HG03558 (cell line): ENCODE results near the gene ARMCX1.
"Not testable (repeated sequence)": the region's sequence is repeated elsewhere in the genome, so short reads cannot be mapped to it uniquely, and the experiment has no call there.

Experiments used
- ATAC-seq: cut with Tn5 transposase; IDR thresholded peaks from one replicate; pipeline ENCODE4 v1.9.1; 2021; ENCODE audit warnings: moderate number of reproducible peaks; ENCODE audit not compliant: unreplicated experiment; ENCODE audit errors: extremely low read depth

The ARMCX1 gene

GRCh38 chrX:101550362-101550750, at the start of gene ARMCX1:
ARMCX1 (plus strand) TSS chrX:101550547; CDS start chrX:101552931, 2,384 bp downstream.
- no peak for ATAC-seq

GRCh38 chrX:101502929-101503328, 47.4 kb upstream of the ARMCX1 start:
- not testable (repeated sequence) for ATAC-seq

- no peak for ATAC-seq
Measured at GRCh38 chrX:101507372-101507771, 43.0 kb upstream of the ARMCX1 start.

GRCh38 chrX:101507986-101508385, 42.4 kb upstream of the ARMCX1 start:
- no peak for ATAC-seq

GRCh38 chrX:101530944-101531343, 19.4 kb upstream of the ARMCX1 start:
- ATAC-seq, result no peak

GRCh38 chrX:101539116-101539515, 11.2 kb upstream of the ARMCX1 start:
- no peak for ATAC-seq

GRCh38 chrX:101550751-101551379, 518 bp downstream of the ARMCX1 start:
- ATAC-seq, result no peak

- no peak for ATAC-seq
Measured at GRCh38 chrX:101551380-101551767, 1.0 kb downstream of the ARMCX1 start.

- no peak for ATAC-seq
Measured at GRCh38 chrX:101552714-101553113, 2.4 kb downstream of the ARMCX1 start.

GRCh38 chrX:101564651-101565050, 14.3 kb downstream of the ARMCX1 start:
- ATAC-seq, result no peak

GRCh38 chrX:101595739-101596419, 45.5 kb downstream of the ARMCX1 start:
- peak; percentile 91 for ATAC-seq

- ATAC-seq, result not testable (repeated sequence)
Measured at GRCh38 chrX:101599592-101599991, 49.2 kb downstream of the ARMCX1 start.

GRCh38 chrX:101602077-101602476, 51.7 kb downstream of the ARMCX1 start:
- no peak for ATAC-seq
